Measurements from ENCODE around the gene ULBP1.
A peak's percentile ranks its signal among the peaks of the same experiment; 100 is the strongest.
"Not testable (repeated sequence)": the region's sequence is repeated elsewhere in the genome, so short reads cannot be mapped to it uniquely, and the experiment has no call there.

Gene ULBP1, protein sequence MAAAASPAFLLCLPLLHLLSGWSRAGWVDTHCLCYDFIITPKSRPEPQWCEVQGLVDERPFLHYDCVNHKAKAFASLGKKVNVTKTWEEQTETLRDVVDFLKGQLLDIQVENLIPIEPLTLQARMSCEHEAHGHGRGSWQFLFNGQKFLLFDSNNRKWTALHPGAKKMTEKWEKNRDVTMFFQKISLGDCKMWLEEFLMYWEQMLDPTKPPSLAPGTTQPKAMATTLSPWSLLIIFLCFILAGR

DNA sequence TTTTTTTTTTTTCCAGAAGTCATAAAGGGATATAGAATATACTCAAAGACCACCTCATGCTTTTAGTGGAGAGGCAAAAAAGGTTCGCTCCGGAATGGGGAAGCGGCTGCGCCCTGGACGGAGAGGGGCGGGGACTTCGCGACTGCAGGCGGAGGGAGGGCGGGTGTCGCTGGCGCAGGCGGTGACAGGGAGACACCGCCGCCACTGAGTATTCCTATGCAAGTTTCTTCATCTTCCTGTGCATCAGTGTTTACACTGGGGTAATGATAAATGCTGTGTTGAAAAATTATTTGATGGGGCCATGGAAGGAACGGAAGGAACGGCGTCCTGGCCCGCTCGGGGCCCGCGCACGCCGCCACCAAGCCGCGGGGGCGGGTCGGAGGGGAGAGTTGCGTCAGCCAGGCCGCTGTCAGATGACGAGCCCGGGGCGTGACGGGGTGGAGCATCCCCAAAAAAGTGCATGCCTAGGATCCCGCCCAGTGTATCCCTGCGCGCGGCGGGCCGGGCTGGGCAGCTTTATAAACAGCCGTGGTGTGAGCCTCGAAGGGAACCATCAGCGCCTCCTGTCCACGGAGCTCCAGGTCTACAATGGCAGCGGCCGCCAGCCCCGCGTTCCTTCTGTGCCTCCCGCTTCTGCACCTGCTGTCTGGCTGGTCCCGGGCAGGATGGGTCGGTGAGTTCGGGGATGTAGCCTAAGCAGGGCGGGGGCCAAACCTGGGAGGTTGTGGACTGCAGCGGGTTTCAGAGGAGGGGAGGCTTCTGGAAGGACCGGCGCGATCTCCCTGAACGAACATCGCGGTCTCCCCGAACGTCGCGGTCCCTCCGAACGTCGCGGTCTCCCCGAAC, at the start of gene ULBP1:
Gene ULBP1 (plus strand): TSS at position 482 of the 846 bp plus-strand sequence. CDS start 107 bp downstream, at position 589.
- peak; percentile 84 for DNase-seq

DNA sequence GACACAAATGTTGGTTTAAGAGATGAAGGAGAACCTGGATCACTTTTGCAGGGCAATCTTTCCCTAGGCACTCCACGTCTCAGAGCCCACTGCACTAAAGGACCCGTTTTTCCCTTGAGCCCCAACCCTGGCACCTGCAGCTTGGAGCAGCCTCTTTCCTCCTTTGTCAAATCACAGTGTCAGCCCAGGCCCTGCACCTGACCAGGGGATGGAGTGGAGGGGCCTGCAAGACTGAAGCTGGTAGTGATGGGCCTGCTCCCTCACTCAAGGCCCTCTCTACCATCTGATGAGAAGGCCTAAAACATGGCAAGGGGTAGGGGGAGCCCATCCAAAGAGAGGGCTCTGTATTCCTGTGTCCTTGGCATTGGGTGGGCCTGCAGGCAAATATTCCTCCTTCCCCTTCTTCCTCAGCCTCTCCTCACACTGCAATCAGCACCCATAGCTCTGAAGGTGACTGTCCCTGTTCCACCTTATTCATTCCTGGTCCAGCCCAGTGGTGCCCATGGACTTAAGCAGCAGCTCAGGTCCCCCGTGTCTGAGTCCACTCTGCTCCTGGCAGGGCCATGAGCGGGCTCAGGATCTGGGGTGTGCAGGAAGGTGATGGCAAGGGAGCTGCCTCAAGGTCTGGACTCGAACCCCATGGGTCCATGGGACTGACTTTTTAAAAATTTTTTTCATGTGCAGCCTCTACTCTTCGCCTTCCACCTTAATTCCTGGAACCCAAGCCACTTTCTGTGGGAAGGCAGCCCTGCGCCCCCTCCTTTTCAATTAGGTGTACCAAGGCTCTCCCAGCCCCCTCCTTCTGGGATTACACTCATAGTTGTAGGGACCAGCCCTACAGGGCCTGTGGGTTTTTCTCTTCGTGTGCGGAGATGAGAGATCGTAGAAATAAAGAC, 47.5 kb upstream of the ULBP1 start:
- DNase-seq, result no peak

DNA sequence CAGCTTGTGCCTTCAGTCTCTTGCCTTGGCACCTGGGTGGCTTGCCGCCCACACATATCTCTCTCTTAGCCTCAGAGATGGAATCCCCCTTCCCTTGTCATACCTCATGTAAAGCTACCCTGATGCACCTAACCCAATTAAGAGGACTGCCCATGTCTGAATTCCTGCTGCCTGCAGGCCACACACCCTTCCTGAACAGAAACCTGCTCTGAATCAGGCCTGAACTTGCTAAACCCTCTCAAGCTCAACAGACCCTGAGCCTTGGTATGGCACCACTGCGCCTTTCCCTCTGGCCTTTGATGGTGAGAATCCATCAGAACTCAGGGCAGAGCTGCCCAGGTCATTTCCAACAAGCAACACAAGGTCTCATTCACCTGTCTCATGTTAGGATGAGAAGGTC, 46.1 kb upstream of the ULBP1 start:
- DNase-seq, result no peak

GRCh38 chr6:149918151-149918905, 45.4 kb upstream of the ULBP1 start:
- no peak for DNase-seq

- not testable (repeated sequence) for DNase-seq
Measured at GRCh38 chr6:149919126-149919833, 44.5 kb upstream of the ULBP1 start.

DNA sequence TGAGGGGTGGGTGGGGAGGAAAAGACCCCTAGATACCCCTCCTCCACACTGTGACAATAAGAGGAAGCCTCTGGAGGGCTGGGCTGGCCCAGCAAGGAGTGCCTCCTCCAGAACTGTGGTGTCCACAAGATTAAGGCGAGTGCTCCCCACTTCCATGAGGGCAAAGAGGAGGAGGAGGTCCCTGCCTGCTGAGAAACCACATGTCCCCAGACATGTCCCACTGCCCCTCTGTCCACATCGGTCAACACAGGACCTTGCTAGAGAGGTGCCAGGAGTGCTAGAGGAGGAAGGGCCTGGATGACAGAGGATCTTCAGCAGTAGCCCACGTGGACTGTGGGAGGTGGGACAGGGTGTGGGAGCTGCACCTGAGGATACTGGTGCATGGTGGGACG, 43.9 kb upstream of the ULBP1 start:
- no peak for DNase-seq

DNA sequence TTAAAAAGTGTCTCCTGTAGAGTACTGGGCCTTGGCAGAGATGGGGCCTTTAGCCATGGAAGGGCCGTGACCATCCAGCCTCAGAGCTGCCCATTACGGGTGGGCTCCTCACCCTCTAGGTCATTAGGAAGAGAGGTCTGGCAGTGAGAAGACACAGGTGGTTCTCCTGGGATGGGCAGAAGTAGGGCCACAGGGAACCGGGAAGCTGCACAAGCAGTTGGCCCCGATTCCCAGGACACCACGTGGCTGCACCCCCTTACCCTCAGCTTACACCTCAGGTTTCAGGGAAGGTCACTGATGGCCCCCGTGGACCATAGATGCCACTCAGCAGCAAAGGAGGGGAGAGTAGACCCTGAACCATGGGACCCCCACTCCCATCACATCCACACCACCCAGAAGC, 42.4 kb upstream of the ULBP1 start:
- DNase-seq, result no peak

GRCh38 chr6:149922091-149922490, 41.7 kb upstream of the ULBP1 start:
- DNase-seq, result not testable (repeated sequence)

DNA sequence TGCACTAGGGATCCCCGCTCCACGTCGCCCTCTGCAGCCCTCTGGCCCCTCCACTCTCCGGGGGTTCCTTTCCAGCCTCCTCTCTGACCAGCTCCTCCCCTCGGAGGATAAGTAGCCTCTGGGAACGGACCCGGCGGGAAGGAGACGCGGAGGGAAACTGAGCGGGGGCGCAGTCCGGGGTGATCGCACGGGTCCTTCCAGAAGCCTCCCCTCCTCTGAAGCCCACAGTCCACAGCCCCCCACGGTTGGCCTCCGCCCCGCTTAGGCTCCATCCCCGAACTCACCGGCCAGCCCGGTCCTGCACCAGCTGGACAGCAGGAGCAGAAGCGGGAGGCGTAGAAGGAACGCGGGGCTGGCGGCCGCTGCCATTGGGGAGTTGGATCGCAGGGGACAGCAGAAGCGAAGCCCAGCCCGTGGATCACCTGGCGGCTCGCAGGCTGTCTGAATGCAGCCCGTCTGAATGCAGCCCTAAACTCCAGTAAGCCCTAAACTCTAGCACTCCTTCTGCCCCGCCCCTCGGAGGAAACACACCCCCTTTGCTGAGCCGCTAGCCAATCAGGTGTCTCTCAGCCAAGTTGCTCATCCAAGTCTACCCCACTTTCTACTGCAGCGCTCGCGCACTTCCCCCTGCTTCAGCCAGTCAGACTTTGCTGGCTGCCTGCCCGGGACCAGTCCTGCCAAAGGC, 41.0 kb upstream of the ULBP1 start, which contains the start of gene RAET1G:
Gene RAET1G (minus strand): TSS at position 480 of the 685 bp plus-strand sequence. CDS start 111 bp downstream, at position 369.
- DNase-seq, result peak; percentile 67

DNA sequence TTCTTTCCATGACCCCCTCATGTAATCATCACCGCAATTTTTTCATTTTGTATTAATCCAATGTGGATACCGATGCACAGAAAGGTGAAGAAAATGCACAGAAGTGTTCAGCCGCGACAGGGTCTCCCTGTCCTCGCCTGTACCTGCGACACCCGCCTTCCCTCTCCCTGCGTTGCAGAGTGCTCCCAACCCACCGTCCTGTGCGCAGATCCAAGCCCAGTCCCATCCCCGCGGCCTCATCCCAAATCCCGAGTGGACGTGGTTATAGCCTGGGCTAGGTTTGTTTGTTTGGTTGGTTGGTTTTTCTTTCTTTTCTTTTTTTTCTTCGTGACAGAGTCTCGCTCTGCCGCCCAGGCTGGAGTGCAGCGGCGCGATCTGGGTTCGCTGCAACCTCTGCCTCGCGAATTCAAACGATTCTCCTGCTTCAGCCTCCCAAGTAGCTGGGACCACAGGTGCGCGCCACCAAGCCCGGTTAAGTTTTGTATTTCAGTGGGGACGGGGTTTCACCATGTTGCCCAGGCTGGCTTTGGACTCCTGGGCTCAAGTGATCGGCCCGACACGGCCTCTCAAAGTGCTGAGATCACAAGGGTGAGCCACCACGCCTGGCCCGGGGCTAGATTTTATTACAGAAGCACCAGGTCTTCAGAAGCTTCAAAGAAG, 40.3 kb upstream of the ULBP1 start:
- no peak for DNase-seq

- DNase-seq, result no peak
Measured at GRCh38 chr6:149924206-149924932, 39.4 kb upstream of the ULBP1 start.

- no peak for DNase-seq
Measured at GRCh38 chr6:149924933-149925252, 38.9 kb upstream of the ULBP1 start.

GRCh38 chr6:149925253-149925973, 38.3 kb upstream of the ULBP1 start:
- DNase-seq, result no peak

GRCh38 chr6:149925974-149926777, 37.6 kb upstream of the ULBP1 start:
- peak; percentile 62 for DNase-seq

- not testable (repeated sequence) for DNase-seq
Measured at GRCh38 chr6:149927025-149927424, 36.7 kb upstream of the ULBP1 start.

GRCh38 chr6:149929422-149929821, 34.3 kb upstream of the ULBP1 start:
- DNase-seq, result no peak

GRCh38 chr6:149931501-149931900, 32.2 kb upstream of the ULBP1 start:
- no peak for DNase-seq

DNA sequence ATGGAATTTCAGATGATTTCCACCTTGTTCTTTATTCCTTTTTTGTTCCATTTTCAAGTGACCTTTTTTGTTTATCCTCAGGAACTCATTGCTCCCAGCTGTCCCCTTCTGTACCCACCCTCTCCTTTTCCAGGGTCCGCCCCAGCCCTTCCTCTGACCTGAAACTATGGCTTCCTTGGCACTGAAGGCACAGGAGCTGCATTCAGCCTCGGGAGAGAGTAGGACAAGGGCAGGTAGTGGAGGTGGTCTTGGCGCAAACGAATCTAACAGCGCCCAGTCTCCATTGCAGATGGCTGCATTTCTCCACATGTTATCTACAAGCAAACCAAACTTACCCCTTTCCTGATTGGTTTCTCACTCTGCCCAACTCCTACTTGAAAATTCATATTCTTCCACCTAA, 30.7 kb upstream of the ULBP1 start:
- no peak for DNase-seq
